Ramos (cell line): ENCODE results near the gene RNU1-3.
"Not testable (repeated sequence)": the region's sequence is repeated elsewhere in the genome, so short reads cannot be mapped to it uniquely, and the experiment has no call there.

Experiments
- in situ Hi-C: fragments of 300-500 bp; cut with MboI; formaldehyde crosslinking; loops from one replicate; pipeline ENCODE4 v1.14.3; 2022; ENCODE audit warnings: low sequenced_read_pairs; ENCODE audit not compliant: unreplicated experiment

Gene RNU1-3

DNA sequence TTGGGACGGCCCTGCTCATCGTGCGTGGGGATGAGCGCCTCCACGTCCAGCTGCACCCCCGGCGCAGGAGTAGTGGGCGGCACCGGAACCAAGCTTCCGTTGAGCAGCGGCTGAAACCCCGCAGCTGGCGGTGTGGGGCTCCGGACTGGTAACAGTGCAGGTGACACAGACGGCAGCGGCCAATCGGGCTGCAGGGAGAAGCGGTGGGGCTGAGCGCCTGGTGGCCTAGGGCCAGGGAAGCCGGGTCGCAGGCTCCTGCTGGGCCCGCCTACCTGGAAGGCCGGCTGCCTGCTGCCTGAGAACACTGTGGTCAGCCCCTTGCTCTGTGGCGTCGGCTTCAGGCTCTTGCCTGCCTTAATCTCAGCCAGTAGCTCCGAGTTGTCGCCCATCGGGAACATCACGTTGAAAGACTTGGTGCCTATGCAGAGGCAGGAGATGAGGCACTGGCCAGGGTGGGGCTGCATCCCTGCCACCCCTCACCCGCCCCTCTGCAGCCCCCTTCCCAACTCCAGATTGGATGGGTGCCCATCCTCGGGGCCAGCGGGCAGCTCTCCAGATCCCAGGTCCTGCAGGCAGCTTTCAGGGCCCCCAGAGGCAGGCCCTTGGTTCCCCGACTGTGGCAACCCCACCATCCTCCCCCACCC is 29.9 kb upstream of the RNU1-3 start:
- in situ Hi-C loops = not testable (repeated sequence)

DNA sequence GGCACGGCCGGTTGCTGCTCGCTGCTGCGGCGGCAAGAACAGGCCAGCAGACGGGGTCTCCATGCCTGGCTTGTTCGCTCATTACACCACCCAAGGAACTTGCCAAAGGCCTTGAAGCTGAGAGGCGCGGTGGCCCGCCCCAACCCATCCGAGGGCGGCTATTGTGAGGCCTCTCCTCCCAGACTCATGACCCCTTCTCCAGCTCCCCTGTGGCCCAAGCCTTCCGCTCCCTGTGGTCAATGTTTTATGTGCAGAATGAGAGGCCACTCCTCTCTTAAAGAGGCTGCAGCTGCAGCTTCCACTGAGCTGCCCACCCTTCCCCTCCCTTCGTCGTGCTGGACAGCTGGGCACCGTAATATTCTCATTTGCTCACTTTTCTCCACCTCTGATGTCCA is 27.6 kb upstream of the RNU1-3 start:
- in situ Hi-C loops = not testable (repeated sequence)

DNA sequence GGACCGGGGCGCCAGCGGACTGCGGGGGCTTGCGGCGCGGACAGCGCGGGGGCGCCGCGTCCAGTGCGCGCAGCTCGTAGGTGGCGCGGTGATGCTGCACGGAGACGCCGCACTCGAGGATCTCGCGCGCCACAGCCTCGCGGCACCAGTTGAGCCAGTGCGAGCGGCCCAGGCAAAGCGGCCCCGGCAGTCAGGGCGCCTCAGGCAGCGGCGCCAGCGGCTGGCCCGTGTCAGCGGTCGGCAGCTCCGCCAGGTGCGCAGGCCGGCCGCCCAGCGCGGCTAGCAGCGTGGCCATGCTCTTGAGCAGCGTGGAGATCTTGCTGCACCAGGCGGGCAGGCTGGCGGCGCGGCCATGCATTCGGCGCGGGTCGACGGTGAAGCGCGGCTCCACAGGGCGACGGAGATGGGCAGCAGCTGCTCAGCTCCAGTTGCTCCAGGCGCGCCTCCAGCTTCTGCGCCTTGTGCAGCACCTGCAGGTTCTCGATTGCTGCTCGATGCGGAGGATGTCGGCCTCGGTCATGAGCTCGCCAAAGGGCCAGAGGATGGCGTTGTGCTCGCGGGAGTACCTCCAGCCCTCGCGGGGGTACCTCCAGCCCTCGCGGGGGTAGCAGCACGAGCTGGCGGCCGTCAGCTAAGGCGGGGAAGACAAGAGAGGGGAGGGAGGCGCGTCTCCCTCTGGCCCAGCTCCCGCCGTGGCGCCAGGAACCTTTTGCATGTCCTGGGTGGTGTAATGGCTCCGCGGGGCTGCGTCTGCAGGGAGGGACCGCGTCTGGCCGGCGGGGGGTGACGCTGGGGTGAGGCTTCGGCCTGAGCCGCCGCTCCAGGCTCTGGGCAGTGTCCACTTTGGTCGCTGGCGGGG is 26.9 kb upstream of the RNU1-3 start:
- in situ Hi-C loops = not testable (repeated sequence)

DNA sequence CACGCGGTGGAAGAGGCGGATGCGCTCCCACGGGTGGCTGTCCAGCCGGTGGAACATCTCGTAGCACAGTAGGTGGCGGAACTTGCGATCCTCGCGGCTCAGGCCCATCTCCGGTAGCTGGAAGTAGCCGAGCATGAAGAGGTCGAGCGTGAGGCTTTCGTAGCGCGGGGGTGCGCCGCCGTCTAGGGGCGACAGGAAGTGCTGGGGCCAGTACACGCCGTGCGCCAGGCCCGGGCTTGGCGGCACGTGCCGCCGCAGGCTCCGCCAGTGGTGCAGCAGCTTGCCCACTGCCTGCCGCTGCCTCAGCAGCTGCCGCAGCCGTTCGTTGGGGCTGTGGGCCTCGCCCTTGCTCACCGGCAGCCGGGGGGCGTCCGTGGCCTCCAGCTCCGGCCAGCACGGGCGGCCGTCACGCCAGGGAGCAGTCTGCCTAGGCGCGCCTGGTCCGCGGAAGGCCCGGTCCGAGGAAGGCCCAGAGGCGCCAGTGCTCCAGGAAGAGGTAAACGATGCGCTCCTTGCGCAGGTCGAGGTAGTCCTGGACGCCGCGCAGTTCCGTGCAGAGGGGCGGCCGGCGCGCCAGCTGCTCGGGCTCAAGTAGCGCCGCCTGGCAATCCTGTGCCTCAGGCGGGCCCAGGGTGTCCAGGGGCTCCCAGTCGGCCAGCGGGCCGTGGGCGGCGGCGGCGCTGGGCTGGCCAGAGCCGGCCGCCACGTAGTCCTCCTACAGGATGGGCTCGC is 26.1 kb upstream of the RNU1-3 start:
- in situ Hi-C loops = not testable (repeated sequence)

DNA sequence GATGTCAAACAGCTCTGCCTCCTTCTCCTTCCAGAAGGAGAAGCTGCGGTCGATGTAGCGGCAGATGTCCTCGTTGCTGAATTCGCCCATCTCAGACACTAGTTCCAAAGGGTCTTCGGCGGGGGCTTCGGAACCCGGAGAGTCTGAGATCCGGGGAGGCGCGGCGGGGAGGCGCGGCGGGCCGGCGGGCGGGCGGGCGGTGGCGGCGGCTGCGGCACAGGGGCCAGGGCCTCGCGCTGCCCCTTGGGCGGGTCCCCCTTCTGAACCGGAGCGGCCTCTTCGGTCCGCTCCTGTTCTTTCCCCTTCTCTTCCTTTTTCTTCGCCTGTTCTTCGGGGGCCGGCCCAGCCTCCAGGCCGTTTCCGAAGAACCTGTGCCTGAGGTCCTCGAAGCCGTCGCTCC is 25.5 kb upstream of the RNU1-3 start:
- in situ Hi-C loops = not testable (repeated sequence)

DNA sequence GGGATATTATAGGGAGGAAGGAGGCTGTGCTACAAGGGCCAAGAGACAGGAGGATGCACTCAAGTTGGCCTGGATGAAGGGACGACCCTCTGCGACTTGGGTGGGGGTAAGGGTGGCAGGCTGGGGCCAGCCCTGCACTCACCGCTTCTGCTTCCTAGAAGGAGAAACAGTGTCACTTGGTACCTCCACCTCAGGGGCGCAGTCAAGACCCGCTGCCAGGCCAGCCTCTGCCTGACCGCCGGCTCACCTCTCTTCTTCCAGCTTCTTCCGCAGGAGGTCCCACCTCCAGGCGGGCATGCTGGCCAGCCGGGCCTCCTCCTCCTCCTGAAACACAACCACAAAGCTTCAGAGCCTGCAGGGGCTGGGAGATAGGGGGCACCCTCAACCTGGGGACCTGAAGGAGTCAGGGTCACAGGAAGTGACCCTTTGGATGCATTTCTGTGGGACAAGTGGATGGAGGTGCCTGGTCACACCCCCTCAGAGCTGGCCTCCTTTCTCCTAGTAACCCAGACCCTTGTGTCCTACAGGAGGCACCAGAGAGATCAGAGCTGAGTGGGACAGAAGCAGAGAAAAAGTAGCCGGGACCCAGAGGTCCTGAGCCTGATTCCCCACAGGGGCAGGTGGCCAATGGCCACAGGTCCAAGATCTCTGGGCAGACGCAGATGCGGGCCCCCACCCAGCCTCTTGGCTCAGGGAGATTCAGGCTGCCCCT is 24.4 kb upstream of the RNU1-3 start:
- in situ Hi-C loops = not testable (repeated sequence)

DNA sequence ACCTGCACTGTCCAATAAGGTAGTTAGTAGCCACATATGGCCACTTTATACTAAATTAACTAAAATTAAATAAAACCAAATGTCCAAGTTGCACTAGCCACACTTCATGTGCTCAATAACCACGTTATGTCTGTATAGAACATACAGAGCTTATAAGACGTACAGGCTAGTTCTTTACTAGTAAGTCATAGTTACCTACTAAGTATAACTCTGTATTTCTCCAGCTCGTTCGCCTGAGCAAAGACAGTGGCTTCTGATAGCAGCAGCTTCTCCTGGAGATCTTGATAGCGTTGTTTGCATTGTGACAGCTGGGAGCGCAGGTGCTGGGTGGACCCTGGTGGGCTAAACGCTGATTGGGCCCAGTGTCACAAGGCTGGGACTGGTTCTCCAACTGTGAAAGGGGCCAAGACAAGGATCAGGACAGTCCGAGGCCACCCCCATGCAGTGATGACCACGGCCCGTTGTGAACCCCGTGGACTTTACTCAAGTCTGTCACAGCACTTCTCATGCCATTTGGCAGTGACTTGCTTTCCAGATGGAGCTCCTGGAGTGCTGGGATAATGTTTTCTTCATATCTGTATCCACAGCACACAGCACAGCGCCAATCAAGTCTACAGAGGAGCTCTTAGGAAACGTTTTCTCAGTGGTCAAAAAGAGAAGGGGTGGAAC is 20.5 kb upstream of the RNU1-3 start:
- in situ Hi-C loops = not testable (repeated sequence)

DNA sequence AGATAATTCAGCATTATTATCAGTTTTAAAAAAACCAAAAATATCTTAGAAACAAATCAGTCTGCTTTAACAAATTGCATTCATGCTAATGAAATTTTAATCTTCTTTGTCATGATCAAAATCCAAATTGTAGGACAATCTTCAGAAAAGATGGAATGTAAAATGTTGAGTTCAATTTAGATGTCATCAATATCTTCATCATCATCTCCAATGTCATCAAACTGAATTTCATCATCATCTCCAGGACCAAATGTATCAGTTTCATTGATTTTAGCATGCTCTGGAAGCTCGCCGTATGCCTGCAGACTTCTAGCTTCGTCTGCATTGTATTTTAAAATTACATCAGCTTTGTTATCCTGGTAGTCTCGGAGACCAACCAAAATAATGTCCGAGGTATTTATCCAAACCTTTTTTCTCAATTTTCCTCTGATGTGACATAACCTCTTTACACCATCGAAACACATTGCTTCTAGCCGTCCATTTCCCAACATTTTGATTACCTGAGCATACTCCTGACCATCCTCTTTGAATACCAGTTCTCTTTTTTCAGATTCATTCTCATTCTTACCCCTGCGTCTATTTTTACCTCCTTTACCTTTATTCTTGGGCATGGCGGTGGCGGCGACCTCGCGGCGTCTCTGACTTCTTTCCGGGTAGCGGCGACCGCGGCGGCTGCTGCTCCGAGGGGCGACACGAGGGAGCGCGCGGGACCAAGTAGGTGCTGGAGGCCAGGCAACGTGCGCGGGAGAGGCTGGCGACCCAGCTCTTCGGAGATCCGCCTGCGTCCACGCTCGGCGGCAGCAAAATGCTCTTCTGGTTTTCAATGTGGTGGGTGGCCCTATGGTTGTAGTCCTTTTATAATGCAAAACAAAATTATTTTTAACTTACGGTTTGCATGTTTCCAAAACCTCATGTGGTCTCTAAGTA is 19.0 kb upstream of the RNU1-3 start:
- in situ Hi-C loops = not testable (repeated sequence)

DNA sequence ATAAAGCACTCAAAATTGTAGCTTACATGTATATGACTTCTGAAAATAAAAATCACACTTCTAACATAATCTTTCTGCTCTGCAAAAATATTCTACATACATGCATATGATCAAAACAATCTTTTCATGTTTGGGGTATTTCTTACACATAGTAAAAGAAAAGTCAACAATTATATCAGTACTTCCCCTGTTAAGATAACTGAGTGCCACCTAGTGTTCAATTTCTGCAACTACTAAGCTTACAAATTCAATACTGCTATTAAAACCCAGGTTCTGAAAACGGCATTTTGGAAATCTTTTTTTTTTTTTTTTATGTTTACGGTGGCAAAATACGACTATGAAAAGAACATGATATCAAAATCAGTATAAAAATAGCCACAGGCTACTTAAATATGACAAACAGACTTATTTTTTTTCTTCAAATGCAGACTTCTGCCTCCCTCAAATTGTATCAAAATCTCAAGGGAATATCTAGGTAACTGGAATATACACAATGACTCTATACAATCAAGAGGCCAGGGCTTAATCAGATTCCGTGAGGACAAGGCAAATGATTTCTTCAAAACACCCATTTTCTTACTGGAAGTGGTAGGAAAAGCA is 18.1 kb upstream of the RNU1-3 start:
- in situ Hi-C loops = not testable (repeated sequence)

DNA sequence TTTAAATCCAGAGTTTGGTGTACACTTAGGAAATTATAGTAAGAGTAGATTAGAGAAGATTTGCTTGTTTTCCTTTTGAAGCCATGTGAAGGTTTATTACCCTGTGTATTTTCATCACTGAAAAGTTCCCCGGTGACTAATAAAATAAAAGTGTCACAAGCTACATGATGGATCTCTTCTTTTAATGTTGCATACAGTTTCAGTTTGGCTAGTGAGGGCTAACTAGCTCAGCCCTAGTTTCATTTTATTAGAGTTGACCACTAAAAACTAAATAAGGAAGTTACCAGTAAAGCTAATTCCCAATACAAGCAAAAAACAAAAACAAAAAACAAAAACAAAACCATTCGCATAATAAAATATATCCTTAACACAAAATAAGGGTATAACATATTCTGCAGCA is 17.4 kb upstream of the RNU1-3 start:
- in situ Hi-C loops = not testable (repeated sequence)

DNA sequence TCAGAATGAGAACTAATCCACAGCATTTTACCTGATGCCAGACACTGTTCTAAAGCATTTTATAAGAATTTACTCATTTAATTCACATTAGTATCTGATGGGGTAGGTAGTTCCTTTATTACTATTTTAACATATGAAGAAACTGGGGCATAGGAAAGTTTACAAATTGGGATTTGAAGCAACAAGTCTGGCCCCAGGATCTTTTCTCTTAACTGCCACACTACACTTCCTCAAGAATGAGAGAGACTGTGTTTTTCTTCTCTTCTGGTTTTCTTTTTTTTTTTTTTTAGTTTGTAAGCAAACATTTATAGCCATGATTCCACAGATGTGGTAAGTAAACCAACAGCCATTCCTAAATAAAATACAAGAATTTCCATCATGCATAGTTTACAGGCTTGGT is 16.1 kb upstream of the RNU1-3 start:
- in situ Hi-C loops = not testable (repeated sequence)

DNA sequence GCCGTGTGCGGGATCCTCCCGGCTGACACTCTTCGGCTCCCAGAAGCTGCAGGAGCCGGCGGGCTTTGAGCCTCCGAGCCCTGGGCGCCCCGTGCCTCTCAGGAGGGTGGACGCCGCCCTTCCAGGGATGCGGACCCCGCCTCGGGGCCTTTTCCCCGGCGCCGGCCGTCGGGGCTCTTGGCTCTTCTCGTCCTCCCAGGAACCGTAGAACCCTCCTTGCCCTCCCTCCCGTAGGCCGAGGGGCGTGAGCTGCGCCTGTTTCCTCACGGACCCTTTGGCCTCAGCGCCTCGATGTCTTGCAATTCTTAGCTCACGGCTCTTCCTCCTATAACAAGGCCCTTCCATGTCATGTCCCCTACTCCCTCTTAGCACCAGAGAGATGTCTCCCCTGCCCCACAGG is 13.6 kb upstream of the RNU1-3 start:
- in situ Hi-C loops = not testable (repeated sequence)

DNA sequence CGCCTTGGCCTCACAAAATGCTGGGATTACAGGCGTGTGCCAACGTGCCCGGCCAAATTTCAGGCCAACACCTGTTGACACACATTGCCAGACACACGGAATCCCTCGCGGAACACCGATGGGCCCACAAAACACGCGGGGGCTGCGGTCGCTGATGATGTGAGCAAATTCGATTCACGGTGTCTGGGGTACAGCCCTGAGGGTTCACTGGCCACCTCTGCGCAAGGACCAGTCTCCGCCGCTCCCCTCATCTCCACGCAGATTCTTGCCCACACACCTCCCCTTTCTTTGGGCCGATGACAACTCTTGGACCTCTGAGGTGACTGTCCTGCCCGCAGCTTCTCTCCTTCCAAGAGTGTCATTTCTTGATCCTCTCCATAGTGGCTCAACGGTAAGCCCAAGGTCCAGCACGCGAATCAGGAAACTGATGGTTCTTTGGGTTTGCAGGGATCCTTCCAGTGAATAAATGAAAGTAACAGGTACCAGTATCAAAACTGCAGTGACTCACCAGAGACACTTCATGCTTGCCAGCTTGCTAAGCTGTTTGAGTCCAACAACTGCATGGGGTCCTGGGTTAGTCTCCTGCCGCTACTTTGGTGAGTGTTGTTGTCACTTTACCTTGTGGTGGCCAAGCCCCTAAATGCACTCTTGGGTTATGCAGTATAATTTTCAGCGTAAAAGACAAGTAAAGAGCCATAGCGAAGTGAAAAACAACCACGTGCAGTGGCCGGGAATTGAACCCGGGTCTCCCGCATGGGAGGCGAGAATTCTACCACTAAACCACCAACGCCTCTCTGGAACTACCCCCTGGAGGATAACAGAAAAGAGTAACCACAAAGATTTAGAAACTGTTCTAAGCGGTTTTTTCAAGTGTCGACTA is 11.0 kb upstream of the RNU1-3 start:
- in situ Hi-C loops = no loop called here

DNA sequence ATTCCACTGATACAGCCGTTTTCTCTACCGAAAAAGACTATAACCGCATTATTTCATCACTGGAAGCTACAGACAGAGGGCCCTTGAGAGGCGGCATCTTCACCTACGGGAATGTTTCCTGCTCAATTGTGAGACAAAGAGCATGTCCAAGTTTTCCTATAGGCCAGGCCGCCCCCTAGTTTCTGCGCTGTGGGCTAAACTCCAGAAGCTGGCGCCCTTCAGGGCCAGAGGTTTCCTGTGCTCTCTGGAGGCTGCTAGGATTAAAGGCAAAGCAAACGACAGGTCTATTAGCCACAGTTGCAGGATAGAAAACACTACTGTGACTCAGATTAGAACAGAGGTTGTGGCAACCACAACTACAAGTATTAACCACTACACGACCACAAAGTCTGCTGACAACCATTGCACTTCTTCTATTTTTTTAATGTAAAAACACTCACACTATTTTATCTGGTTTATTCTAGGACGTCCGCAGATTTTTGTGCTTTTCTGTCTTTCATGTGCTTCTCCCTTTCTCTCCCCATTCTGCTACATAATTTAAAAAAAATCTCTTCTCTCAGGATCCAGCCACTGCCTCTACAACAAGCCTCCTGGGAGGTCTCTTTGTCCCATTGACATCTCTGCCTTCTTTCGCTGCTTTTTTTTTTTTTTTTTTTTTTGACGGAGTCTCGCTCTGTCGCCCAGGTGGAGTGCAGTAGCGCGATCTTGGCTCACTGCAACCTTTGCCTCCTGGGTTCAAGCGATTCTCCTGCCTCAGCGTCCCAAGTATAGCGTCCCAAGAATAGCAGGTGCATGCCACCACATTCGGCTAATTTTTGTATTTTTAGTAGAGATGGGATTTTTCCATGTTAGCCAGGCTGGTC is 10.1 kb upstream of the RNU1-3 start:
- in situ Hi-C loops = not testable (repeated sequence)

DNA sequence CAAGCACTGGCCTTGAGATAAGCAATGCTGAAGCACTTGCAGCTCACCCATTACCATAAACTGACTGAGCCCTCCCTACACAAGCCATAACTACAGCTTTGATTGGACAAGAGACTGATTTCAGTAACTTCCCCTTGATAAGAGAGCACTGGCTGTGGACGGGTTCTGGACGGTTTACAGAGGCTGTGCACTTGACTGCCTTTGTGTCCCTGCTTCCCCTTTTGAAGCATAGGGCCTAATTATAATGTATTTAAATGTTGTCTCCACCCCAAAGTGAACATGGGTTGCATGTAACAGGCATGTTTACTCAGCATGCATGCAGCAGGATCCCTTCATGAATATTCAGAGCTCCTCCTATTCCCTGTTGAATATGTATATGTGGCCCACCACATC is 8.4 kb upstream of the RNU1-3 start:
- in situ Hi-C loops = not testable (repeated sequence)

DNA sequence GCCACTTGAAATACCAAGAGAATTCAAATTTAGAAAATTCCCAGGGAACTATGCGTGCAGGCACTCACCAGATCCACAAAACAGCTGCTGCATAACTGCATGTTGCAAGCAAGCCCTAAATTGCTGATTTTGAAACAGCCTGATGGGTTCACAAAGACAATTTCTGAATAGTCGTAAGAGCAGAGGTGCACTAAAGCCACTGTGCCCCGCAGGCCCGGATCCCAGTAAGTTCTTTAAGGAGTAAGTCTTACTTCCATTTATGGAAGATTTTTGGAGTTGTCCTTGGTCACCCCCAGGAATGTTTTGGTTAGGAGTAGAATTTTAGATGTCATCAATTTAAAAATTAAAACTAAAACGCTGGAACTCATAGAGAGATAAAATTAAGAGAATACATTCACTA is 7.2 kb upstream of the RNU1-3 start:
- in situ Hi-C loops = not testable (repeated sequence)

DNA sequence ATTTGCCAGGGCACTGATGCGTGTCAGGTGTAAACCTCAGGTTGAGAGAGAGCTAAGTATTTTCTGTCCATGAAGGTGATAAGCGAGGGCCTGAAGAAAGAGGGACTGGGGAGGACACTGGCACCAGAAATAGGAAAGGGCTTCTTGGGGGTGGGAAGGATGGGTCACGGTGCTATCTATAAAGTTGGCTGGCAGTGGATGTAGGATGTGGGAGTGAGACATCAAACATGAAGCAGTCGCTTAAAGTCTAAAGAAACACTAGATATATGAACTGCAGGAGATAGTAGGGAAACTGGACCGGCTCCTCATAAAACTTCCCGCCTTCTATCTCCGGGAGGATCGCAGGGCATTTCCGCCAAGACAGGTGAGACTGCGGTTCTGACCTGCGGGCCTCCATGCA is 912 bp downstream of the RNU1-3 start:
- in situ Hi-C loops = not testable (repeated sequence)
